ENCODE measurements around the gene RAP1GAP.

Gene RAP1GAP

DNA sequence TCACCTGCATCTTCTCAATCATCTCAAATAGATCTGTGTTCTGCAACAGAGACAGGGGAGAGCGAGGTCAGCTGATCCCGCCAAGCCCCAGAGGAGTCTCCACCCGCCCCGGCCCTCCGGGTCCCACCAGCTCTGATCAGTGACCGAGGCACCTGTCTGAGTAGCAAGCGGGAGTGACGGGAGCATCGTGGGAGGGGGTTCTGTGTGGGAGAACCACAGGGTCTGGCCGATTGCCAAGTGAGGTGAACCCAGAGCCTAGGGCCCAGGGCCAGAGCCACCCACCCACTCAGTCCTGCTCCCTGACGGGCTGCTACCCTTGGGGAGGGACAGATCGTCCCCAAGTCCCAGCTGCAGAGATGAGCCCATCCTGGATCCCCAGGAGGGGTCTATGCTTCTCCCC lies 49.1 kb downstream of the RAP1GAP start:
- Histone ChIP-seq H3K4me3 (ENCODE audit: low read depth in 1 of 2, low read length in 2 of 2) (no peak overlapping the region), H3K27me3 (ENCODE audit: control insufficient read depth in 1 of 2, insufficient read depth in 2 of 2, low read length in 2 of 2) (peaks cover 10 to 33% of the 10 kb centered on the region in 2 donors), H3K9me3 (ENCODE audit: low read length) (no peaks in the 10 kb centered on the region), H3K36me3 (ENCODE audit: insufficient read depth, low read length) (no peaks in the 10 kb centered on the region), H3K9ac (ENCODE audit: low read length) (no peak overlapping the region), H3K4me1 (ENCODE audit: insufficient read depth, low read length) (peaks cover 4% of the 10 kb centered on the region), H3K27ac (ENCODE audit: low read depth, low read length) (no peak overlapping the region)

- Histone ChIP-seq H3K9me3 (ENCODE audit: low read length) (no peaks in the 10 kb centered on the region), H3K27ac (ENCODE audit: low read depth, low read length) (no peak overlapping the region), H3K9ac (ENCODE audit: low read length) (no peak overlapping the region), H3K36me3 (ENCODE audit: insufficient read depth, low read length) (no peaks in the 10 kb centered on the region), H3K27me3 (ENCODE audit: control insufficient read depth in 1 of 2, insufficient read depth in 2 of 2, low read length in 2 of 2) (peaks cover 10 to 27% of the 10 kb centered on the region in 2 donors), H3K4me3 (ENCODE audit: low read depth in 1 of 2, low read length in 2 of 2) (no peak overlapping the region), H3K4me1 (ENCODE audit: insufficient read depth, low read length) (peaks cover 4% of the 10 kb centered on the region)
Measured at GRCh38 chr1:21619375-21619947, 49.7 kb downstream of the RAP1GAP start.

DNA sequence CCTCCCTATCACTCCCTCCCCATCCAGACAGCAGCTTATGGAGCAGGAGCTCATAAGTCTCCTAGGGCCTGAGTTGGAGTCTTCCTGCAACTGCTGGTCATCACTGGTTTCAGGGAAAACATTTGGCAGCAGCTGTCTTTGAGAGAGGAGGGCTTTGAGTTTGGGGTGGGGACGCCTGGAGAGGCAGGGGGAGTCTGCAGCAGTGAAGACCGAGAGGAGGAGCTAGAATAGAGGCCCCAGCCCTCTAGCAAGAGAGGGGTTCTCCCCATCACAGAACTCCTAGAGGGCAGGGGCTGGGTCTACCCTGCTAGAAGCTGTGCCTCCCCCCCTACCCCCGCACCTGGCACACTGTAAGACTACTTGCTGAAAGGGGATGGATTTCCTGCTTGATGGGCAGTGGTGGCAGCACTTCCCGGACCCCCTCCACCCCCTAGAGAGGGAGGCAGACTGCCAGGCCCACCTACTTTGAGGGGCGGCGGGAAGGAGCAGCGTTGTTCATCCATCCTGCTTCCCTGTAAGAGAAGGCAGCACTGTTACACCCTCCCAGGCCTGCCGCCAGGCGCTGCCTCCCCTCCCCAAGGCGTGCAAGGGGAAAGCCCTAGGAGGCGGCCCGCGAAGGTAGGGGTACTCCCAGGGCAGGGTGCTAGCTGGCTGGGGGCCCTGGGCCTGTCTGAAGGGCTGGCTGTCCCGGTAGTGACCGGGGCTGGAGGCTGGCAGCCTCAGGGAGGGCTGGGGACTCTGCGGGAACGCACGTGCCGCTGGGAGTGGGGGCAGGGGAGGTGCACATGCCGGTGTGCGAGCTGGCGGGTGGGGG lies 50.4 kb downstream of the RAP1GAP start:
- Histone ChIP-seq H3K9ac (ENCODE audit: low read length) (no peak overlapping the region), H3K27me3 (ENCODE audit: control insufficient read depth in 1 of 2, insufficient read depth in 2 of 2, low read length in 2 of 2) (peaks cover 10 to 21% of the 10 kb centered on the region in 2 donors), H3K4me3 (ENCODE audit: low read depth in 1 of 2, low read length in 2 of 2) (no peak overlapping the region), H3K9me3 (ENCODE audit: low read length) (no peaks in the 10 kb centered on the region), H3K27ac (ENCODE audit: low read depth, low read length) (no peak overlapping the region), H3K36me3 (ENCODE audit: insufficient read depth, low read length) (no peaks in the 10 kb centered on the region), H3K4me1 (ENCODE audit: insufficient read depth, low read length) (peaks cover 4% of the 10 kb centered on the region)

DNA sequence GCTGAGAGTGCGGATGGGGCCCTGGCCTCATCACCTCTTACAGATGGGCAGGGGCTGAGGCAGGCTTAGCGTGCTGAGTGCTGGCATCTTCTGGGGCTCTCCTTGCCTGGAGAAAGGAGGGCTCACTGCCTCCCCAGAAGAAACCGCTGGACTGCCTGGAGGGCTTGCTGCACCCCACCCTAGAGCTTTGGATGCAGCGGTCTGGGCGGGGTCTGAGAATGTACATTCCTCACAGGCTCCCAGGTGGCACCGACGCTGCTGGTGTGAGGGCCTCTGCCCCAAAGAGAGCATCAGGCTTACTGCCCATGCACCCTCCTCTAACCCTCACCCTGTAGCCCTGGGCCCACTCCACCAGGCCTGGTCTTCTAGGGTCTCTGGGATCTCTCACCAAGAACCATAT lies 51.1 kb downstream of the RAP1GAP start:
- Histone ChIP-seq H3K9ac (ENCODE audit: low read length) (no peak overlapping the region), H3K27me3 (ENCODE audit: control insufficient read depth in 1 of 2, insufficient read depth in 2 of 2, low read length in 2 of 2) (peaks cover 5 to 14% of the 10 kb centered on the region in 2 donors), H3K36me3 (ENCODE audit: insufficient read depth, low read length) (no peaks in the 10 kb centered on the region), H3K4me1 (ENCODE audit: insufficient read depth, low read length) (peaks cover 4% of the 10 kb centered on the region), H3K27ac (ENCODE audit: low read depth, low read length) (no peak overlapping the region), H3K9me3 (ENCODE audit: low read length) (no peaks in the 10 kb centered on the region), H3K4me3 (ENCODE audit: low read depth in 1 of 2, low read length in 2 of 2) (no peak overlapping the region)

- H3K4me1 ChIP-seq (ENCODE audit: insufficient read depth, low read length): no peaks in the 10 kb centered on the region
- no peak overlapping the region for H3K27ac ChIP-seq (ENCODE audit: low read depth, low read length)
- H3K27me3 ChIP-seq (ENCODE audit: control insufficient read depth in 1 of 2, insufficient read depth in 2 of 2, low read length in 2 of 2): peaks cover 0 to 8% of the 10 kb centered on the region in 2 donors
- H3K4me3 ChIP-seq (ENCODE audit: low read depth in 1 of 2, low read length in 2 of 2): no peak overlapping the region
- H3K9me3 ChIP-seq (ENCODE audit: low read length): no peaks in the 10 kb centered on the region
- no peaks in the 10 kb centered on the region for H3K36me3 ChIP-seq (ENCODE audit: insufficient read depth, low read length)
- H3K9ac ChIP-seq (ENCODE audit: low read length): no peak overlapping the region
Measured at GRCh38 chr1:21617126-21617738, 51.9 kb downstream of the RAP1GAP start.

GRCh38 chr1:21616372-21616771 lies 52.8 kb downstream of the RAP1GAP start:
- no peak overlapping the region for H3K27ac ChIP-seq (ENCODE audit: low read depth, low read length)
- no peak overlapping the region for H3K9ac ChIP-seq (ENCODE audit: low read length)
- no peak overlapping the region for H3K4me3 ChIP-seq (ENCODE audit: low read depth in 1 of 2, low read length in 2 of 2)
- H3K4me1 ChIP-seq (ENCODE audit: insufficient read depth, low read length): no peaks in the 10 kb centered on the region
- no peaks in the 10 kb centered on the region for H3K9me3 ChIP-seq (ENCODE audit: low read length)
- peaks cover 0 to 4% of the 10 kb centered on the region in 2 donors for H3K27me3 ChIP-seq (ENCODE audit: control insufficient read depth in 1 of 2, insufficient read depth in 2 of 2, low read length in 2 of 2)
- no peaks in the 10 kb centered on the region for H3K36me3 ChIP-seq (ENCODE audit: insufficient read depth, low read length)

DNA sequence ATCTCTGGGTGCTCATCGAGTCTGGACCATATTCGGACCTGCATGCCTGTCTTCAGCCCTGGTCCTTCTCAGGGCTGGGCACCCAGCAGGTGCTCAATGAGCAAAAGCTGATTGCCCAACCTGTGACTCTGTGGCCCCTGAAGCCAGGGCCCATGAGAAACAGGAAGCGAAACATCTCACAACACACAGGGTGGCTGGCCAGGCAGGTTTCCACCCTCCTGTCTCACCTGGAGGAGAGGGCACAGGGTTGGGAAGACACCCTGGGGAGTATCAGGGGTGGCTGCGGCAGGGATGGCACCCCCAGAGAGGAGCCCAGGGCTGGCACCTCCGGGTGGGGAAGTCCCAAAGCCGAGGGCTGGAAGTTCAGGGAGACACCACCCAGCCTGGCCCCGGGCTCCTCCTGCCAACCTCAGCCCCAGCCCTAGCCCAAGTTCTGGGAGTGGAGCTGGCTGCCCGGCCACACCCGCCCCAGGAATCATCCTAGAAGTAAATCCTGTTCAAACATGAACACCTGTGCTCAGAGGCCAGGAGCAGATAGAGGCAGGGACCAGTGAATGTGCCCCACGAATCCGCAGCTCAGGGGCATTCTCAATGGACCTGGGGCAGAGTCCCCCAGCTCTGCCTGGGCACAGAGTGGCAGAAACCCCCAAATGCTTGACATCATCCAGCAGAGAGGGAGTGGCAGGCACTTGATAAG lies 54.6 kb downstream of the RAP1GAP start:
- no peaks in the 10 kb centered on the region for H3K9me3 ChIP-seq (ENCODE audit: low read length)
- no peak overlapping the region for H3K4me3 ChIP-seq (ENCODE audit: low read depth in 1 of 2, low read length in 2 of 2)
- no peak overlapping the region for H3K9ac ChIP-seq (ENCODE audit: low read length)
- no peak overlapping the region for H3K27ac ChIP-seq (ENCODE audit: low read depth, low read length)
- no peaks in the 10 kb centered on the region for H3K4me1 ChIP-seq (ENCODE audit: insufficient read depth, low read length)
- no peaks in the 10 kb centered on the region for H3K36me3 ChIP-seq (ENCODE audit: insufficient read depth, low read length)
- H3K27me3 ChIP-seq (ENCODE audit: control insufficient read depth in 1 of 2, insufficient read depth in 2 of 2, low read length in 2 of 2): no peaks in the 10 kb centered on the region

GRCh38 chr1:21613072-21613867 lies 55.9 kb downstream of the RAP1GAP start:
- H3K27ac ChIP-seq (ENCODE audit: low read depth, low read length): no peak overlapping the region
- peaks cover 0 to 2% of the 10 kb centered on the region in 2 donors for H3K27me3 ChIP-seq (ENCODE audit: control insufficient read depth in 1 of 2, insufficient read depth in 2 of 2, low read length in 2 of 2)
- no peak overlapping the region for H3K4me3 ChIP-seq (ENCODE audit: low read depth in 1 of 2, low read length in 2 of 2)
- H3K9ac ChIP-seq (ENCODE audit: low read length): no peak overlapping the region
- H3K4me1 ChIP-seq (ENCODE audit: insufficient read depth, low read length): no peaks in the 10 kb centered on the region
- H3K36me3 ChIP-seq (ENCODE audit: insufficient read depth, low read length): no peaks in the 10 kb centered on the region
- H3K9me3 ChIP-seq (ENCODE audit: low read length): no peaks in the 10 kb centered on the region

DNA sequence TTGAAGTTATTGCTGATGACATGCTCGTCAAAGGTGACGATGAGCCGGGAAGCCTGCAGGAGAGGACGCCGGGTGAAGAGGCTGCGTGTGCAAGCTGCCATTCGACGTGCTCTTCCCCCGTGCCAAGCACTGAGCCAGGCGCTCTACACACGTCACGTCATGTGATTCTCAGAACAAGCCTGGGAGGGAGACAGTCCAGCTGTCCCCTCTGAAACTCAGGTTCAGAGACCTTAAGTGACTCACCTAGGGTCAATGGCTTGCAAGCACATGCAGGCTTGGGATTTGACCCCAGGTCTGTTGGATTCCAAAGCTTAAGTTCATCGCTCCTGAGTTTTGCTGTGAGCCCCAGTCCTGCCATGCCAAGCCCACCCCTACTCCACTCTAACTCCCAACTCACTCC lies 57.1 kb downstream of the RAP1GAP start:
- Histone ChIP-seq H3K9ac (ENCODE audit: low read length) (no peak overlapping the region), H3K36me3 (ENCODE audit: insufficient read depth, low read length) (no peaks in the 10 kb centered on the region), H3K9me3 (ENCODE audit: low read length) (no peaks in the 10 kb centered on the region), H3K27ac (ENCODE audit: low read depth, low read length) (no peak overlapping the region), H3K4me3 (ENCODE audit: low read depth in 1 of 2, low read length in 2 of 2) (no peak overlapping the region), H3K27me3 (ENCODE audit: control insufficient read depth in 1 of 2, insufficient read depth in 2 of 2, low read length in 2 of 2) (peaks cover 0 to 9% of the 10 kb centered on the region in 2 donors), H3K4me1 (ENCODE audit: insufficient read depth, low read length) (no peaks in the 10 kb centered on the region)

DNA sequence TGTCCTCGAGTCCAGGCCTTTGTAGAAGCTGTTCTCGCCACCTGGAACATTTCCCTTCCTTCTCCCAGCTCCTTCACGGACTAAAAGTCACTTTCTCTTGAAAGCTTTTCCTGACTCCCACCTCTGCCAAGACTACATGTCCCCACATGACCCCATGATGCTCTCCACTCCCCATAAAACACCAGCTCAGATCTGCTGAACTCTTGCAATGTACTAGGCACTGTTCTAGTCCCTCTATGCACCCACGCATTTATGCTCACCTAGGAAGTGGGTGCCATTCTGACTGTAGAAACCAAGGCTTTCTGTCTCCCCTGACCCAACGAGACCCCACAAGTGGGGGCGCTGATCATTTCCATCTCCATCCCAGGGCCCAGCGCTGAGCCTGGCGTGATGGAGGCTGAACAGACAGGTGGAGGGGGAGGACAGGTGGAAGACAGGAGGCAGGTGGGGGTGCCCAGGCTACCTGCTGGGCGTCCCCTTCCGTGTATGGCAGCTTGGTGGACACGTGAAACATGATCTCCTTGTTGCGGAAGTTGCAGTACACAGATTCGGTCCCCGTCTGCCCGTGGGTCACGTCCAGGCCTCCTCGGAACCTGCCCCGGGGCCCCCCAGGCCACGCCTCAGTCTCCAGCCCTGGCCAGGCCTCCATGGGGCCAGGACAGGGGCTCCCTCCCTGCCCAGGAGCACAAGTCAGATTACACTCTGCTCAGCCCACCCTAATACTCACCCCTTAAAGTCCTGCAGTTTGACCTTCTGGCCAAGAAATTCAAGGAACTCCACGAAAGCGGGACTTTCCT lies 58.0 kb downstream of the RAP1GAP start:
- Histone ChIP-seq H3K4me1 (ENCODE audit: insufficient read depth, low read length) (no peaks in the 10 kb centered on the region), H3K9ac (ENCODE audit: low read length) (no peak overlapping the region), H3K27ac (ENCODE audit: low read depth, low read length) (no peak overlapping the region), H3K4me3 (ENCODE audit: low read depth in 1 of 2, low read length in 2 of 2) (no peak overlapping the region), H3K9me3 (ENCODE audit: low read length) (no peaks in the 10 kb centered on the region), H3K36me3 (ENCODE audit: insufficient read depth, low read length) (no peaks in the 10 kb centered on the region), H3K27me3 (ENCODE audit: control insufficient read depth in 1 of 2, insufficient read depth in 2 of 2, low read length in 2 of 2) (peaks cover 0 to 9% of the 10 kb centered on the region in 2 donors)

All from muscle layer of colon (tissue), 2 donors.